Body of pancreas (tissue), 4 donors: ENCODE data around the gene DOCK9.

Experiments
- POLR2A ChIP-seq, 3 donors: fragments of 450-650 bp; IDR thresholded peaks; one replicate each; pipeline ENCODE4 v1.6.1; 2016; ENCODE audit warnings: antibody characterized with exemption in 3 of 3, mild to moderate bottlenecking in 2 of 3
- TF ChIP-seq, protein P1 (sequence below), 7 experiments: fragments of 450-650 bp in 4 of 7; fragments of 200-600 bp in 3 of 7; sonication (generic) in 3 of 7; IDR thresholded peaks; one replicate each; pipeline ENCODE4 v1.5.1; 2016 to 2019; ENCODE audit warnings: antibody characterized with exemption in 7 of 7

GRCh38 chr13:98879127-98879520, 98.7 kb downstream of the DOCK9 start:
- TF ChIP-seq, protein P1, sequence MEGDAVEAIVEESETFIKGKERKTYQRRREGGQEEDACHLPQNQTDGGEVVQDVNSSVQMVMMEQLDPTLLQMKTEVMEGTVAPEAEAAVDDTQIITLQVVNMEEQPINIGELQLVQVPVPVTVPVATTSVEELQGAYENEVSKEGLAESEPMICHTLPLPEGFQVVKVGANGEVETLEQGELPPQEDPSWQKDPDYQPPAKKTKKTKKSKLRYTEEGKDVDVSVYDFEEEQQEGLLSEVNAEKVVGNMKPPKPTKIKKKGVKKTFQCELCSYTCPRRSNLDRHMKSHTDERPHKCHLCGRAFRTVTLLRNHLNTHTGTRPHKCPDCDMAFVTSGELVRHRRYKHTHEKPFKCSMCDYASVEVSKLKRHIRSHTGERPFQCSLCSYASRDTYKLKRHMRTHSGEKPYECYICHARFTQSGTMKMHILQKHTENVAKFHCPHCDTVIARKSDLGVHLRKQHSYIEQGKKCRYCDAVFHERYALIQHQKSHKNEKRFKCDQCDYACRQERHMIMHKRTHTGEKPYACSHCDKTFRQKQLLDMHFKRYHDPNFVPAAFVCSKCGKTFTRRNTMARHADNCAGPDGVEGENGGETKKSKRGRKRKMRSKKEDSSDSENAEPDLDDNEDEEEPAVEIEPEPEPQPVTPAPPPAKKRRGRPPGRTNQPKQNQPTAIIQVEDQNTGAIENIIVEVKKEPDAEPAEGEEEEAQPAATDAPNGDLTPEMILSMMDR (IDR thresholded peaks at IDR 0.05), result no peak
- TF ChIP-seq POLR2A (IDR thresholded peaks at IDR 0.05), result no peak
